ENCODE results near the gene SUPT5H.
A peak's percentile ranks its signal among the peaks of the same experiment; 100 is the strongest.
"Not testable (repeated sequence)": the region's sequence is repeated elsewhere in the genome, so short reads cannot be mapped to it uniquely, and the experiment has no call there.

SUPT5H gene

GRCh38 chr19:39473443-39473960 is 28.1 kb downstream of the SUPT5H start:
- TF ChIP-seq POLR2A (IDR thresholded peaks at IDR 0.05; ENCODE audit: low read length), result no peak
- no peak for DNase-seq

GRCh38 chr19:39474139-39474620 is 28.8 kb downstream of the SUPT5H start:
- peak; percentile 51 to 74 for DNase-seq
- TF ChIP-seq GATA1 (IDR thresholded peaks at IDR 0.05; ENCODE audit: low read depth, low read length) (no peak), POLR2A (IDR thresholded peaks at IDR 0.05; ENCODE audit: low read length) (no peak)

GRCh38 chr19:39475748-39476147 is 30.4 kb downstream of the SUPT5H start:
- TF ChIP-seq POLR2A (IDR thresholded peaks at IDR 0.05; ENCODE audit: low read length), result no peak
- TF ChIP-seq GATA1 (IDR thresholded peaks at IDR 0.05; ENCODE audit: low read depth, low read length), result no peak
- DNase-seq, result no peak

- DNase-seq, result not testable (repeated sequence)
Observed at GRCh38 chr19:39479319-39479801, 34.0 kb downstream of the SUPT5H start.

GRCh38 chr19:39479916-39480315 is 34.5 kb downstream of the SUPT5H start:
- TF ChIP-seq POLR2A (IDR thresholded peaks at IDR 0.05; ENCODE audit: low read length), result no peak
- no peak for TF ChIP-seq GATA1 (IDR thresholded peaks at IDR 0.05; ENCODE audit: low read depth, low read length)
- no peak for DNase-seq

- peak; percentile 98 for DNase-seq
- TF ChIP-seq GATA1 (IDR thresholded peaks at IDR 0.05; ENCODE audit: low read depth, low read length) (no peak), POLR2A (IDR thresholded peaks at IDR 0.05; ENCODE audit: low read length) (peak; percentile 77)
Observed at GRCh38 chr19:39480337-39481228, 35.2 kb downstream of the SUPT5H start, which contains the start of gene TIMM50. Gene TIMM50 (plus strand): TSS chr19:39480838. CDS start chr19:39480854, 16 bp downstream.

- peak in 1 of 2 experiments; percentile 63 for DNase-seq
- TF ChIP-seq POLR2A (IDR thresholded peaks at IDR 0.05; ENCODE audit: low read length), result no peak
- no peak for TF ChIP-seq GATA1 (IDR thresholded peaks at IDR 0.05; ENCODE audit: low read depth, low read length)
Observed at GRCh38 chr19:39481229-39481545, 35.8 kb downstream of the SUPT5H start.

- no peak for TF ChIP-seq GATA1 (IDR thresholded peaks at IDR 0.05; ENCODE audit: low read depth, low read length)
- no peak for TF ChIP-seq POLR2A (IDR thresholded peaks at IDR 0.05; ENCODE audit: low read length)
- no peak for DNase-seq
Observed at GRCh38 chr19:39481676-39482075, 36.3 kb downstream of the SUPT5H start.

- DNase-seq, result no peak
- TF ChIP-seq GATA1 (IDR thresholded peaks at IDR 0.05; ENCODE audit: low read depth, low read length), result no peak
- TF ChIP-seq POLR2A (IDR thresholded peaks at IDR 0.05; ENCODE audit: low read length), result no peak
Observed at GRCh38 chr19:39483141-39483540, 37.8 kb downstream of the SUPT5H start.

- no peak for DNase-seq
- TF ChIP-seq POLR2A (IDR thresholded peaks at IDR 0.05; ENCODE audit: low read length), result no peak
- TF ChIP-seq GATA1 (IDR thresholded peaks at IDR 0.05; ENCODE audit: low read depth, low read length), result no peak
Observed at GRCh38 chr19:39489756-39490155, 44.4 kb downstream of the SUPT5H start.

- DNase-seq, result no peak
- no peak for TF ChIP-seq POLR2A (IDR thresholded peaks at IDR 0.05; ENCODE audit: low read length)
- no peak for TF ChIP-seq GATA1 (IDR thresholded peaks at IDR 0.05; ENCODE audit: low read depth, low read length)
Observed at GRCh38 chr19:39492225-39492624, 46.8 kb downstream of the SUPT5H start.

GRCh38 chr19:39492788-39493187 is 47.4 kb downstream of the SUPT5H start:
- no peak for DNase-seq
- no peak for TF ChIP-seq GATA1 (IDR thresholded peaks at IDR 0.05; ENCODE audit: low read depth, low read length)
- TF ChIP-seq POLR2A (IDR thresholded peaks at IDR 0.05; ENCODE audit: low read length), result no peak

GRCh38 chr19:39494661-39495060 is 49.3 kb downstream of the SUPT5H start:
- DNase-seq, result no peak
- TF ChIP-seq POLR2A (IDR thresholded peaks at IDR 0.05; ENCODE audit: low read length) (no peak), GATA1 (IDR thresholded peaks at IDR 0.05; ENCODE audit: low read depth, low read length) (no peak)

GRCh38 chr19:39496063-39496462 is 50.7 kb downstream of the SUPT5H start:
- DNase-seq, result no peak
- TF ChIP-seq GATA1 (IDR thresholded peaks at IDR 0.05; ENCODE audit: low read depth, low read length), result no peak
- TF ChIP-seq POLR2A (IDR thresholded peaks at IDR 0.05; ENCODE audit: low read length), result no peak

- no peak for DNase-seq
- TF ChIP-seq POLR2A (IDR thresholded peaks at IDR 0.05; ENCODE audit: low read length) (no peak), GATA1 (IDR thresholded peaks at IDR 0.05; ENCODE audit: low read depth, low read length) (no peak)
Observed at GRCh38 chr19:39497701-39497995, 52.3 kb downstream of the SUPT5H start.

All from erythroblast (primary cell).